ENCODE data around the gene LIMS1. TPM values are rescaled to one million over a fixed set of nuclear protein-coding genes. Genes with fewer than 3 reads are reported as not detected.
"Not testable (repeated sequence)": the region's sequence is repeated elsewhere in the genome, so short reads cannot be mapped to it uniquely, and the experiment has no call there.

The LIMS1 gene
- total and polyA plus RNA-seq, 10 donors: 8.9 to 104 (median 61.2) TPM

DNA sequence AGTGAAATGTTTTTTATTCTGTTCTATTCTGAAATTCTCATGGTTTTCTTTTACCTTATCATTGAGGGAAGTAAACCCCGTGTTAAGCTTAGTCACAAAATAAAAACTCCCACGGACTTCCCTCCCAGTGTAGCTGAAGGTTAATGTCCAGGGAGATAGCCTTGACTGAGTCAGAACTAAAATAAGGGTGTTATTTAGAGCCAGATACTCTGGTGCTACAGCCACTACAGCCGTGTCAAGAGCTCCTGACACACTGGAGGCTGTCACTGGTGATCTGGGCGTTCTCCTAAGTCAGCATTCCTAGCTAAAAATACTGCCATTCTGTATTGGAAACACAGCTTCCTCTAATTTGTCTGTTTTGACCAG is 103.0 kb downstream of the LIMS1 start:
- no peak for DNase-seq
- Histone ChIP-seq H3K27me3 (replicated peaks in 1 of 7) (no peaks in the 10 kb centered on the region), H3K4me3 (peak overlapping the region in 1 of 8 donors; percentile 26), H3K4me1 (peaks cover 13 to 96% (median 66%) of the 10 kb centered on the region in 6 donors), H3K27ac (peak overlapping the region in 7 of 8 donors; percentile 66 to 79 (median 72)), H3K36me3 (no peaks in the 10 kb centered on the region), H3K9me3 (no peaks in the 10 kb centered on the region)
- 7 to 23% (median 13%) methylated on average over 4 of the region's 4 CpGs for WGBS, 5 donors
- TF ChIP-seq CTCF (IDR thresholded peaks at IDR 0.05 in 8 of 11, conservative IDR thresholded peaks at IDR 0.05 in 3 of 11): no peak
- peak in 1 of 3 donors; percentile 72 for TF ChIP-seq POLR2AphosphoS5 (IDR thresholded peaks at IDR 0.05)
- TF ChIP-seq POLR2A (IDR thresholded peaks at IDR 0.05): no peak
- intact Hi-C loops (cut with DNase I; ENCODE audit: low total_unique reads): no loop called here

DNA sequence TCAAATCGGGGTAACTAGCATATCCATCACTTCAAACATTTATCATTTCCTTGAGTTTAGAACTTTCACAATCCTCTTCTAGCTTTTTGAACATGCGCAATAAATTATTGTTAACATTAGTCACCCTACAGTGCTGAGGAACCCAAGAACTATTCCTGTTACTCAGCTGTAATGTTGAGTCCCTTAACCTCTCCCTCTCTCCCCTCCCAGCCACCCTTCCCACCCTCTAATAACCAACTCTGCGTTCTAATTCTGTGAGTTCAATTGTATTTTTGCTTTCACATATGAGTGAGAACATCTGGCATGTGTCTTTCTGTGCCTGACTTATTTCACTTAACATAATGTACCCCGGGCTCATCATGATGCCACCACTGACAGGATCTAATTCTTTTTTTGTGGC is 106.5 kb downstream of the LIMS1 start:
- H3K36me3 ChIP-seq: peaks cover 0 to 11% (median 0%) of the 10 kb centered on the region in 6 donors
- peaks cover 0 to 3% (median 0%) of the 10 kb centered on the region in 7 donors for H3K27me3 ChIP-seq (replicated peaks in 1 of 7)
- DNase-seq: no peak
- TF ChIP-seq CTCF (IDR thresholded peaks at IDR 0.05 in 8 of 11, conservative IDR thresholded peaks at IDR 0.05 in 3 of 11) (no peak), POLR2AphosphoS5 (IDR thresholded peaks at IDR 0.05) (no peak), POLR2A (IDR thresholded peaks at IDR 0.05) (no peak)
- no peaks in the 10 kb centered on the region for H3K9me3 ChIP-seq
- H3K4me3 ChIP-seq: no peak overlapping the region
- intact Hi-C loops (cut with DNase I; ENCODE audit: low total_unique reads): no loop called here
- peaks cover 13 to 62% (median 43%) of the 10 kb centered on the region in 6 donors for H3K4me1 ChIP-seq
- 48 to 70% (median 54%) methylated on average over 4 of the region's 4 CpGs for WGBS, 5 donors
- H3K27ac ChIP-seq: peak overlapping the region in 4 of 8 donors; percentile 54 to 70 (median 64)

GRCh38 chr2:108641756-108642155 is 107.5 kb downstream of the LIMS1 start:
- intact Hi-C loops (cut with DNase I; ENCODE audit: low total_unique reads): no loop called here
- H3K4me1 ChIP-seq: peaks cover 4 to 52% (median 33%) of the 10 kb centered on the region in 6 donors
- 61 to 85% (median 68%) methylated on average over 2 of the region's 2 CpGs for WGBS, 5 donors
- H3K36me3 ChIP-seq: peaks cover 0 to 11% (median 0%) of the 10 kb centered on the region in 6 donors
- TF ChIP-seq POLR2AphosphoS5 (IDR thresholded peaks at IDR 0.05): no peak
- TF ChIP-seq POLR2A (IDR thresholded peaks at IDR 0.05): no peak
- no peak for TF ChIP-seq CTCF (IDR thresholded peaks at IDR 0.05 in 8 of 11, conservative IDR thresholded peaks at IDR 0.05 in 3 of 11)
- H3K27me3 ChIP-seq (replicated peaks in 1 of 7): peaks cover 0 to 3% (median 0%) of the 10 kb centered on the region in 7 donors
- DNase-seq: no peak
- peak overlapping the region in 3 of 8 donors; percentile 13 to 70 (median 66) for H3K27ac ChIP-seq
- no peak overlapping the region for H3K4me3 ChIP-seq
- H3K9me3 ChIP-seq: no peaks in the 10 kb centered on the region

- intact Hi-C loops (cut with DNase I; ENCODE audit: low total_unique reads): no loop called here
- Histone ChIP-seq H3K9me3 (no peaks in the 10 kb centered on the region), H3K4me1 (peaks cover 0 to 36% (median 20%) of the 10 kb centered on the region in 6 donors), H3K4me3 (no peak overlapping the region), H3K36me3 (peaks cover 0 to 11% (median 0%) of the 10 kb centered on the region in 6 donors), H3K27ac (no peak overlapping the region), H3K27me3 (replicated peaks in 1 of 7) (peaks cover 0 to 3% (median 0%) of the 10 kb centered on the region in 7 donors)
- no peak for TF ChIP-seq POLR2AphosphoS5 (IDR thresholded peaks at IDR 0.05)
- no peak for TF ChIP-seq POLR2A (IDR thresholded peaks at IDR 0.05)
- TF ChIP-seq CTCF (IDR thresholded peaks at IDR 0.05 in 8 of 11, conservative IDR thresholded peaks at IDR 0.05 in 3 of 11): no peak
- no peak for DNase-seq
- 89 to 94% (median 92%) methylated on average over 15 of the region's 15 CpGs for WGBS, 5 donors
Measured at GRCh38 chr2:108643261-108643849, 109.1 kb downstream of the LIMS1 start.

DNA sequence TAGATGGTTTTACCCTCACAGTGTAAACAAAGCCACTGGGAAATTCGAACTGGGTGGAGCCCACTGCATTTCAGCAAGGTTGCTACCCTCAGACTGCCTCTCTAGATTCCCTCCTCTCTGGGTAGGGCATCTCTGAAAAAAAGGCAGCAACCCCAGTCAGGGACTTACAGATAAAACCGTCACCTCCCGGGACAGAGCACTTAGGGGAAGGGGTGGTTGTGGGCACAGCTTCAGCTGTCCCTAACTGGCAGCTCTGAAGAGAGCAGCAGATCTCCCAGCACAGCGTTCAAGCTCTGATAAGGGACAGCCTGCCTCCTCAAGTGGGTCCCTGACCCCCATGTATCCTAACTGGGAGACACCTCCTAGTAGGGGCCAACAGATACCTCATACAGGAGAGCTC is 109.6 kb downstream of the LIMS1 start:
- H3K4me1 ChIP-seq: peaks cover 0 to 32% (median 18%) of the 10 kb centered on the region in 6 donors
- H3K9me3 ChIP-seq; H3K4me3 ChIP-seq; DNase-seq; intact Hi-C loops (cut with DNase I; ENCODE audit: low total_unique reads); H3K27me3 ChIP-seq (replicated peaks in 1 of 7); H3K27ac ChIP-seq: not testable (repeated sequence)
- WGBS, 5 donors: 87 to 99% (median 92%) methylated on average over 2 to 4 of the region's 4 CpGs
- H3K36me3 ChIP-seq: peaks cover 0 to 11% (median 0%) of the 10 kb centered on the region in 6 donors

DNA sequence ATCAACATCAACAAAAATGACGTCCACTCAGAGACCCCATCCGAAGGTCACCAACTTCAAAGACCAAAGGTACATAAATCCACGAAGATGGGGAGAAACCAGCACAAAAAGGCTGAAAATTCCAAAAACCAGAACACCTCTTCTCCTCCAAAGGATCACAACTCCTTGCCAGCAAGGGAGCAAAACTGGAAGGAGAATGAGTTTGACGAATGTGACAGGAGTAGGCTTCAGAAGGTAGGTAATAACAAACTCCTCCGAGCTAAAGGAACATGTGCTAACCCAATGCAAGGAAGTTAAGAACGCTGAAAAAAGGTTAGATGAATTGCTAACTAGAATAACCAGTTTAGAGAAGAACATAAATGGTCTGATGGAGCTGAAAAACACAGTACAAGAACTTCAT is 110.2 kb downstream of the LIMS1 start:
- H3K27ac ChIP-seq; DNase-seq; intact Hi-C loops (cut with DNase I; ENCODE audit: low total_unique reads); H3K9me3 ChIP-seq; H3K27me3 ChIP-seq (replicated peaks in 1 of 7); H3K4me3 ChIP-seq: not testable (repeated sequence)
- Histone ChIP-seq H3K4me1 (peaks cover 0 to 27% (median 17%) of the 10 kb centered on the region in 6 donors), H3K36me3 (peaks cover 0 to 11% (median 0%) of the 10 kb centered on the region in 6 donors)
- 94 to 97% (median 95%) methylated on average over 6 of the region's 6 CpGs for WGBS, 5 donors

DNA sequence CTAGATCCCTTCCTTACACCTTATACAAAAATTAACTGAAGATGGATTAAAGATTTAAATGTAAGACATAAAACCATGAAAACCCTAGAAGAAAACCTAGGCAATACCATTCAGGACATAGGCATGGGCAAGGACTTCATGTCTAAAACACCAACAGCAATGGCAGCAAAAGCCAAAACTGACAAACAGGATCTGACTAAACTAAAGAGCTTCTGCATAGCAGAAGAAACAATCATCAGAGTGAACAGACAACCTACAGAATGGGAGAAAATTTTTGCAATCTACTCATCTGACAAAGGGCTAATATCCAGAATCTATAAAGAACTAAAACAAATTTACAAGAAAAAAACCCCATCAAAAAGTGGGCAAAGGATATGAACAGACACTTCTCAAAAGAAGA is 114.5 kb downstream of the LIMS1 start:
- H3K9me3 ChIP-seq; H3K4me3 ChIP-seq; intact Hi-C loops (cut with DNase I; ENCODE audit: low total_unique reads); H3K27ac ChIP-seq; H3K36me3 ChIP-seq; DNase-seq; H3K27me3 ChIP-seq (replicated peaks in 1 of 7): not testable (repeated sequence)
- H3K4me1 ChIP-seq: peaks cover 0 to 14% (median 9%) of the 10 kb centered on the region in 6 donors
